Posterior vena cava (tissue), 2 donors: ENCODE data around the gene C16orf89. TPM values are rescaled to one million over a fixed set of nuclear protein-coding genes. Genes with fewer than 3 reads are reported as not detected.
"Not testable (repeated sequence)": the region's sequence is repeated elsewhere in the genome, so short reads cannot be mapped to it uniquely, and the experiment has no call there.

ENCODE experiments used
- DNase-seq: peaks from one replicate; pipeline ENCODE4 v3.0.0-alpha.2; 2020; ENCODE audit warnings: low spot score
- intact Hi-C, 2 donors: fragments of 100-400 bp; cut with DNase I; formaldehyde crosslinking; loops; one replicate each; pipeline versions ENCODE4 v1.14.1 to v1.14.2; 2022 to 2023
- total RNA-seq, 2 donors: library from RNA; stranded (reverse); fragmentation: NEBNext Ultra II Directional; extraction: Animal tissue kit (Norgen Biotek cat#: 25700); gene quantifications; one replicate each; pipeline ENCODE4 v1.2.1, GENCODE V29; 2021
- donor health status: DM: yes; HTN: yes; CAD: no.
- donor health status: DM: yes; HTN: yes; CAD: no.

The C16orf89 gene
- total RNA-seq, 2 donors from 2014 or later: 32.3 to 54.2 TPM

DNA sequence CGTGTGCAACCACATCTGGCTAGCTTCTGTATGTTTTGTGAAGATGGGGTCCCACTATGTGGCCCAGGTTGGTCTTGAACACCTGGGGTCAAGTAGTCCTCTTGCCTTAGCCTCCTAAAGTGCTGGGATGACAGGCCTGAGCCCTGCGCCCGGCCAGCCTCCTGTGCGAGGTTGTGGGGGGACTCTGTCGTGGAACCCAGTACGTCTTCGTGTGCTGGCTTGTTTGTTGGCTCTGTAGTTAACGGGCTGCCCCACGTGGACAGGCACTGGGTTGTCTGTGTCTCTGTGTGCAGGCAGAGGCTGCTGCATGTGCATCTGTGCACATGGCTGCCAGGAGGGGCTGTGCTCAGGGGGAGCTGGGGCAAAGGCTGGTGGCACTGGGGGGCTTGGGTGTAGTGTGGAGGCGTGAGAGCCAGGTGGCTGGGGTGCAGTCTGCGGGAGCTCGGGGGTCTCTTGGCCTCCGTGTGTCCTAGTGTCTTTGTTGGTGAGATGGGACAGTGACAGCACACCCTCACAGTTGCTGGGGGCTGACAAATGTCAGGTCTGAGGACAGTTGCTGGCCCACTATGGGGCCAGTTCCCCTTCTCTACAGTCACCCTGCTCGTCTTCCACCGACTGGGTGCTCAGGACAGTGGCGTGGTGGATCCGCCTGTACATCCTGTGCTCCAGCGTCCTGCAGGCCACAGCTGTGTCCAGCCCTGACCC, 22.5 kb upstream of the C16orf89 start:
- intact Hi-C loops: not testable (repeated sequence)
- peak; percentile 48 for DNase-seq

DNA sequence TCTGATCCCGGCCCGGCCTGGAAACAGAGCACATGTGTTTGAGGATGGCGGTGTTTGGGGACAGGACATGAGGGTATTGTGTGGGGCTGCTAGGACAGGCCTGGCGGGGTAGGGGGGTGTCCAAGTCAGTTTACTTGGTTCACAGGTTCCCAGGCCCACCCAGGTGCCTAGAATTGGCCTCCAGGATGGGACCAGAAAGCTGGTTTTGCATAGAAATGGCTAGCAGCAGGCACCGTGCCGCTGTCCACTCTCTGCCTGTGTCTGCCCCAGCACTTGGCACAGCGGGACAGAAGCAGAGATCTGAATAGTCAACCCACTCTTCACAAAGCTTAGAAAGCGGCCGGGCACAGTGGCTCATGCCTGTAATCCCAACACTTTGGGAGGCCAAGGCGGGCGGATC, 20.0 kb upstream of the C16orf89 start:
- DNase-seq, intact Hi-C loops: not testable (repeated sequence)

DNA sequence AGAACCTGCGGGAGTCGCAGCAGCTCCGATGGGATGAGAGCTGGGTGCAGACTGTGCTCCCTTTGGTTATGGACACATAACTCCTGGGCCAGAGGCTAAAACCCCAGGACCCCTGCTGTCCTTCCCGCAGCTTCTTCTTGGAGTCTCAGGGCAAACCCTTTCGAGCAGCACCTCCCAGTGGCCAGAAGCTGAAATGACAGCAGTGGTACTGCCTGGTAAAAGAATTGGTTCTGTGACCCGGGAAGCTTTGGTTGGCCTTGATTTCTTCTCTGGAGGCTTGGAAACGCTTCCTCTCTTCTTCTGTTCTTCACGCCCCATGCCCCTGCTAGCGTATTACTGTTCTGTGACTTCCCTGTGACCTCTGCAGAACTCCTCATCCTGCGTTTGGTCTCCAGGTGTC, 19.0 kb upstream of the C16orf89 start:
- DNase-seq, intact Hi-C loops: not testable (repeated sequence)

DNA sequence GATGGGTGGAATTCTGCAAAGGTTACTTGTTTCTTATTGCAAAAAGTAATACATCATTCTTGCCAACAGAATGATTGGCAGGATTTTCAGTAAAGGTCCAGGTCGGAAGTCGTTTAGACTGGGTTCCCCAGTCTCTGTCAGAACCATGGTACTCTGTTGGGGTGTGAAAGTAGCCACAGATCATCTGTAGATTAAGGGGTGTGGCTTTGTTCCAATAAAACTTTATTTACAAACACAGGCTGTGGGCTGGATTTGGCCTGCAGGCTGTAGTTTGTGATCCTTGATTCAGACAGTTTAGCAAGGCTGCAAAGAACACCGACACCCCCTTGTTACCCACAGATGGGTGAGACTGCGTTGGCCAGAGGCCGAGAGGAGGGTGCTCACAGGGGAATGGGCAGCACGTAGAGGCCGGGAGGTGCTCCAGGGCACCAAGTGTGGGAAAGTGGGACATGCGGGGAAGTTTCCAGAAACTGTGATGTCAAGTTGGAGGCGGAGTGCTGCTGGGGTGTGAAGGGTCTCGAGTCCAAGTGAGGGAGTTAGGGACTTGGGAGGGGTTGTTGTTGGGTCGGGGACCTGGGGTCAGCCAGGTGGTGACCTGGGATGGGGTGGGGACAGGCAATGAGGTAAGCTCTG, 18.5 kb upstream of the C16orf89 start:
- intact Hi-C loops, DNase-seq: not testable (repeated sequence)

DNA sequence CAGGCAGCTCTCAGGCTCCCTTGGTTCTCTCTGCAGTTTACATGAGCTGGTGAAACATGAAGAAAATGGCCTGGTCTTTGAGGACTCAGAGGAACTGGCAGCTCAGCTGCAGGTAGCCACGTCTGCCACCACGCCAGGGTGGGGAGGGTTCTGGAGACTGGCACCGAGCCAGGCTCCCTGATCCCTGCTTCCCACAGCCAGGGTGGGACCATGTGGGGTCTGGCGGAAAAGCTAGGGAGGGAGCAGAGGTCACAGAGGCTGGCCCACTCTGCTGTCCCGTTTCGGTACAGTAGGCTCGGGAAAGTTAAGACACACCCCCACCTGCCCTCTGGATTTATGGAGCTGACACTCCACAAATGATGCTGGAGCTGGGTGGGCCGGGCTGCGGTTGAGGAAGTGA, 17.9 kb upstream of the C16orf89 start:
- DNase-seq, intact Hi-C loops: not testable (repeated sequence)

DNA sequence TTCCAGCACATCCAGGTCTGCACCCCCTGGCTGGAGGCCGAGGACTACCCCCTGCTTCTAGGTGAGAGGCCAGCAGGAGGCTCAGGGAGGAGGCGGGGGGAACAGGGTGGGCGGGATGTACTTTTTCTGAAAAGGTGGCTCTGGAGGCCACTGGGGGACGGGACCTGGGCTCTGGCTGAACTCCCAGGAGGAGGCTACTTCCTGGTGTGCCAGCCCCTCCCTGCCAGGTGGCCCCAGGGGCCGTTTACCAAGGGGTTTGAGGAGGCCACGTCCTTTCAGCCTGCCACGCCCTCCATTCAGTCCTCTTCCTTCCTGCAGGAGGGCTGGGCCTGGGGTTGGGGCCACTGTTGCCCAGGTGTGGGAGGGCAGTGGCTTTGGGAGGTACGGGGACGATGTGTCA, 15.2 kb upstream of the C16orf89 start:
- intact Hi-C loops, DNase-seq: not testable (repeated sequence)

DNA sequence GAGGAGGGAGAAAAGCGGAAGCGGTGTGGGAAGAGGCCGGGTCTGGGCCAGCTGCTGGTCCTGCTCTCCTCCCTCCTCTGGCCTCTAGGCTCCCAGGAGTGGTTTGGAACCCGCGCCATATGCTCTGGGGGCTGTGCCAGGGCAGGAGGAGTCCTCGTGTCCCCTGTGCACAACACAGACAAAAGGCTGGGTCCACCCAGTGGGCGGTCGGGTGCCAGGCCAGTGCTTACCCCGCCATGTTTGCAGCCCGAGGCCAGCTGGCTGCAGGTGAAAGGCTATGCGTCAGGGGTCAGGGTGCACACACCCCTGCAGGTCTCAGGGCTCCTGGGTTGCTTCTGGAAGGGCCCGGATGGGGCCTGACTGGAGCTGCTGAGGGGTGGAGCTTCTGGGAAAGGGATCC, 14.7 kb upstream of the C16orf89 start:
- intact Hi-C loops, DNase-seq: not testable (repeated sequence)

DNA sequence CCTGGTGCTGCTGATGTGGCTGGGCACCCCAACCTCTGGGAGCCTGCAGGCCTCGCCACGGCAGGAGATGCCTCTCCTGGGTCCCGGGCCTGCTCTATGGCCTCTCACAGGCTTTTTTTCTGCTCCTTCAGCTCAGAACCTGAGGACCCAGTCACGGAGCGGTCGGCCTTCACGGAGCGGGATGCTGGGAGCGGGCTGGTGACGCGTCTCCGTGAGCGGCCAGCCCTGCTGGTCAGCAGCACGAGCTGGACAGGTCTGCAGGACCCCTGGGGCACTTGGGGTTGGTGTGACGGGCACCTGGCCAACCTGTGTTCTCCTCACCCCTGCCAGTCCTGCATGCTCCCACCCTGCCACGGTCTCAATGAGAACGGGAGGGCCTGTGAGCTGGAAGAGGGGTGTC, 12.9 kb upstream of the C16orf89 start:
- intact Hi-C loops: no loop called here
- no peak for DNase-seq

DNA sequence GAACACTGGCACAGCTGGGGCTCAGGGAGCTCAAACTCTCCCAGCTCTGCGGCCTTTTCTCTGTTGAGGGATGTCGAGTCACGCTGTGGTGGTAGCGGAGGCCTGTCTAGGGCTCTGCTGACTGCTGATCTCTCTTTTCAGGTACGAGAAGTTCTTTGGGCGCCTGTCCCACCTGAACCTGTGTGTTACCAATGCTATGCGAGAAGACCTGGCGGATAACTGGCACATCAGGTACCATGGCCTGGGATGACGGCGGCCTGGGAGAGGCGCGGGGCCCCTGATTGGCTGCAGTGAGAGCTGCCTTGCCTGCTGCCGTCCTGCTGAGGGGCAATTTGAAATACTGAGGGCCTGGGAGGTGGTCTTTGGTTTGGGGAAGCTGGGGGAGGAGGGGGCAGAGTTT, 11.5 kb upstream of the C16orf89 start:
- DNase-seq: no peak
- intact Hi-C loops: no loop called here

DNA sequence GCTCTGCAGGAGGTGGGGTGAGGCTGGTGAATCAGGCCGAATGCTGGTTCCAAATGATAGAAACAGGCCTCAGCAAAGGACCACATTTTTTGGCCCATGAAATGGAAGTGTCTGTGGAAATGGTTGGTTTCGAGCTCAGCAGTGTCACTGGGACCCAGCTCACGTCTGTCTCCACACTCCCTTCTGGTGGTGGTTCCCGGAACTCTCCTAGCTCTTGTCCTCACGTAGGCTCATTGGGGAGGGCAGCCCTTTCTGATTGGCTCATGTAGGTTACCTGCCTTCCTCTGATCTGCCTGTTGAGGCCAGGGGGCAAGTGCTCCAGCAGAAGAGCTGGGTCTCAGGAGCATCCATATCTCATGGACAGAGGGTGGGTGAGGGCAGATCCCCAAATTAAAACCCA, 9.9 kb upstream of the C16orf89 start:
- no peak for DNase-seq
- intact Hi-C loops: no loop called here

DNA sequence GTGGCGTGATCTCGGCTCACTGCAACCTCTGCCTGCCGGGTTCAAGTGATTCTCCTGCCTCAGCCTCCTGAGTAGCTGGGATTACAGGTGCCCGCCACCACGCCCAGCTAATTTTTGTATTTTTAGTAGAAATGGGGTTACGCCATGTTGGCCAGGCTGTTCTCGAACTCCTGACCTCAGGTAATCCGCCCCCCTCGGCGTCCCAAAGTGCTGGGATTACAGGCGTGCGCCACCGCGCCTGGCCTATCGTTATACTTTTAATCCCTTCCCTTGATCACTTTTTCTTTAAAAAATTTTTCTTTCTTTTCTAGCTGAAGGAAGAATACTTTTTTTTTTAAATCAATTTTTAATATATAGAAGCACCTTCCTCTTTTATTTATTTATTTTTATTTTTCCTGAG, 8.0 kb upstream of the C16orf89 start:
- intact Hi-C loops: not testable (repeated sequence)
- DNase-seq: peak; percentile 29

DNA sequence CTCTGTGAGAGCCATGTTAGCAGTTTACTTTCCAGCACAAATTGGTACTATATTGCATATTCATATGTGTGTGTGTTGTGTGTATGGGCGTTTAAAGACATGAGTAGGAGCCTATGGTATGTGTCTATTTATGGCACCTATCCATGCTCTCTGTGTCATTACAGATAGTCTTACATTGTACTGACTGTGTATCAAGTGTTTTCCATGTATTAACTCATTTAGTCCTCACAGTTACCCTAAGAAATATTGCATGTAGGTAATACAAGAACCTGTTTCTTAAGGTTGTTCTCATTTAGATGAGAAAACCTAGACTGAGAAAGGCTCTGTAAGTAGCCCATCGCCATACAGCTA, 7.5 kb upstream of the C16orf89 start:
- no peak for DNase-seq
- intact Hi-C loops: no loop called here

DNA sequence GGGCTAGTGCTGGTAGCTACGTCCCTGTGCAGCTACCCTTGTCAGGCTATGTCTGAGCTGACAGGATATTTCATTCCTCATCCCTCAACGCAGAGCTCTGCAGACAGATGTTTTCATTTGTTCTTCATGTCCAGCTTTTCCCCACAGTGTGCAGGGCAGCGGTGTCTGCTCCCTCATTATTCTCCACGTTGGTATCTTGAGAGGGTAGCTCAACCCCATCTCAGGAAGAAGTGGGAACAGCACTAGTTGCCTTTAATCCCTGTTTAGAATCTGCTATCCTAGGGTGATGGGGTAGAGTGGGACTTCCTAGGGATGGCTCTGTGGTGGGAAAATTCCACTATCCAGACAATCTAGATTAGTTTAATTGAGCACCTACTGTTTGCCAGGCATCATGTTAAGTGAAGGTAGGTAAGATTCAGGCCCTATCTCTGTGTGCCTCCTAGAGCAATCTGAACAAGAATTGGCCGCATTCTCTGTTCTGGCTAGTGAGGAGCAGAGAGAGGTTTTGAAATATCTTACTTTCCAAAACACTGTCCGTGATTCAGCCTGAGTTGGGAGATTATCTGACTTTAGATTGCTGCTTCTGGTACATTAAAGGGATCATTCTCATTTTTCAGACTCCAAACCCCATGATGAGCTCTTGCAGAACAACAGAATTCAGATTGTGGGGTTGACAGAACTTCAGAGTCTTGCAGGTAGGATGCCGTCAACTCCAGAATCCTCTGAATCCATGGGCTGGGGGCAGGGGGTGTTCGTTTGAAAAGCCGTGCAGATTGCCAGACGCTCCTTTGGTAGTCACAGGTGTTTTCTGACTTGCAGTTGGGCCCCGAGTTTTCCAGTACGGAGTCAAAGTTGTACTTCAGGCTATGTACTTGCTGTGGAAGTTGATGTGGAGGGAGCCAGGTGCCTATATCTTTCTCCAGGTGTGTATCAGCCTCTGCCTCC, 6.8 kb upstream of the C16orf89 start:
- intact Hi-C loops: no loop called here
- DNase-seq: peak; percentile 30

DNA sequence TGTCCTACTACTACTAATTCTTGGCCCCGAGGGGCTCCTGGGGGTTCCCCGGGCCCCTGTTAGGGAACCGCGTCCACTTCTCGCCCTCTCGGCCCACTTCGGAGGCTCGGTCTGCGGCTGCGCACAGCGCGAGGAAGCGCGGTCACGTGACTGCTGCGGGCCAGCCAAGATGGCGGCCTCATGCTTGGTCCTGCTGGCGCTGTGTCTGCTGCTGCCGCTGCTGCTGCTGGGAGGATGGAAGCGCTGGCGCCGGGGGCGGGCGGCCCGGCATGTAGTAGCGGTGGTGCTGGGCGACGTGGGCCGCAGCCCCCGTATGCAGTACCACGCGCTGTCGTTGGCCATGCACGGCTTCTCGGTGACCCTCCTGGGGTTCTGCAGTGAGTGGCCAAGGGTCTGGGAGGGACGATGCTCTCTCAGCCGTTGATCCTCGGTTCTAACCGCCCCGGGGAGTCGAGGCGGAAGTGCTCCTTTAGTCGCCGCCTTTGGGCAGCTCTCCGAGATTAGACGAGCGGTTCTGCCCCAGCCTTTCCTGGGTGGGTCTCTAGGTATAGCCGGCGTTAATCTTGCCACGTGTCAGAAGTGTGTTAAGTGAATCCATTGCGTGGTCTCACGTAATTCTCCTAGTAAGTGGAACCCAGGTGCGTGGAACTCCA, 6.1 kb upstream of the C16orf89 start, which contains the start of gene ALG1:
TSS of gene ALG1 (plus strand) at position 163 of the 653 bp plus-strand sequence. CDS start at position 170, 7 bp downstream.
- intact Hi-C loops: no loop called here
- DNase-seq: peak; percentile 98

DNA sequence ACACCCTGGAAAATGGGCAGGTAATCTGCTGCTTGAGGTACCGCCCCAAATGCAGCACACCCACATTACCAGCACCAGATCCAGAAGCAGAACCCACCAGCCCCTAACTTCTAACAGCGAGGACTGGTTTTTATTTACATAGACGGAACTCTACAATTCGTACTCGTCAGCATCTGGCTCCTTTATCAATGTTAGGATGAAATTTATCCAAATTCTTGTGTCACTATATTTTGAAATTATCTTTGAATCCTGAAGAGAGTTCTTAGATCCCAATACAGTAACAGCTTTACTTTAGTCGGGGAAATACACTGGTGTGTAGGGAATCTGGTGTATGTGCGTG, 5.6 kb upstream of the C16orf89 start:
- DNase-seq: no peak
- intact Hi-C loops: no loop called here

DNA sequence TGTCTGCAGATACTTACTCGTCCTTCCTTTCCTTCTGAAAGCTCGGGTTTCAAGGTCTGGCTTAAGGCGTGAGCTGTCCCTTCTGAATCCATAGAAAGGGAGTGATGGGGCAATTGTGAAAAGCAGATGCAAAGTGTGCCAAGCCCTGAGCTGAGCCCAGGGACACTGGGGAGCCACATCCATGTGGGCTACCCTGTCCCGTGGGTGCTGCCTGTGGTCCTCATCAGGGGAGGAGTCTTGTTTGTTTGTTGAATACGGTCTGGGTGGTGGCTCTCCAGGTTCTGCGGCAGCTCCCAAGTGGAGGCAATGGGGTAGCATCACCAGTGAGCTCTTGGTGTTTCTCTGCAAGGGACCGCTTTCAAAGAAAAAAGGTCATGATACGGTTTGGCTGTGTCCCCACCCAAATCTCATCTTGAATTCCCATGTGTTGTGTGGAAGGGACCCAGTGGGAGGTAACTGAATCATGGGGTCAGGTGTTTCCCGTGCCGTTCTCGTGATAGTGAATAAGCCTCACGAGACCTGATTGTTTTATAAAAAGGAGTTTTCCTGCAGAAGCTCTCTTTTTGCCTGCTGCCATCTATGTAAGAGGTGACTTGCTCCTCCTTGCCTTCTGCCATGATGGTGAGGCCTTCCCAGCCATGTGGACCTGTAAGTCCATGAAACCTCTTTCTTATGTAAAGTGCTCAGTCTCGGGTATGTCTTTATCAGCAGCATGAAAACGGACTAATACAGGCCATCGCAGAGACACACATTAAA, 4.9 kb upstream of the C16orf89 start:
- DNase-seq: peak; percentile 38

DNA sequence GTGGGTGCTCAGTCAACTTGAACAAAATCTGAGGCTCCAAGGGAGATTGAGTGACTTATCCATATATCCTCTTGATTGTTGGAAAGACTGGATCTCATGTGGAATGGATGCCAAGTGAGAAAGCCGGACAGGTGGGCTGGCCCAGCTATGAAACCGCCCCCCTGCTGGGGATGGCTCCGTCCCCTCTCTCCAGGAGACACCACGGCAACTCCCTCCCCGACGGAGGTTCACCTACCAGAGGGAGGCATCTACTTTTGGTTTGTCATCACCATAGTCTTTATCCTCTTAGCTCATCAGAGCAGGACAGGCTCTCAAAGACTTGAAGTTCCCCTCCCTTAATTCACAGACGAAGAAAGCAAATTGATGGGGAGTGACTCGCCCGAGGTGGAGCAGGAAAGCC, 4.1 kb upstream of the C16orf89 start:
- intact Hi-C loops: loop anchor here in 1 of 2 donors (5.0 kb wide), 1 partner anchor 93 kb away; no protein-coding TSS in a partner anchor
- DNase-seq: peak; percentile 36

More for the DNA sequence above, 4.9 kb upstream of the C16orf89 start:
- intact Hi-C loops: no loop called here

DNA sequence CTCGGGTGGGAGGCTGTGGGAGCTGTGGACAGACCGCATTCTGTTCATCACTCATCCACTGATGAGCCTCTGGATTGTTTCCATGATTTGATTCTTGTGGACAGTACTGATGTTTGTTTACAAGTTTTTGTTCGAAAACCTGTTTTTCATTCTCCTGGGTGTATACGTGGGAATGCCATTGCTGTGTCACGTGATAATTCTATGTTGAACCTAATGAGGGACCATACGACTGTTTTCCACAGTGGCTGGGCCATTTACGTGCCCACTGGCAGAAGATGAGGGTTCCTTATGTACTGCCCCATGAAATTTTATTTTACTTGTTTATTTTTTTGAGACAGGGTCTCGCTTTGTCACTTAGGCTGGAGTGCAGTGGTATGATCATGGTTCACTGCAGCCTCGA, 3.3 kb upstream of the C16orf89 start:
- DNase-seq: peak; percentile 57
- intact Hi-C loops: loop anchor here in 1 of 2 donors (5.0 kb wide), 1 partner anchor 92 kb away; no protein-coding TSS in a partner anchor

DNA sequence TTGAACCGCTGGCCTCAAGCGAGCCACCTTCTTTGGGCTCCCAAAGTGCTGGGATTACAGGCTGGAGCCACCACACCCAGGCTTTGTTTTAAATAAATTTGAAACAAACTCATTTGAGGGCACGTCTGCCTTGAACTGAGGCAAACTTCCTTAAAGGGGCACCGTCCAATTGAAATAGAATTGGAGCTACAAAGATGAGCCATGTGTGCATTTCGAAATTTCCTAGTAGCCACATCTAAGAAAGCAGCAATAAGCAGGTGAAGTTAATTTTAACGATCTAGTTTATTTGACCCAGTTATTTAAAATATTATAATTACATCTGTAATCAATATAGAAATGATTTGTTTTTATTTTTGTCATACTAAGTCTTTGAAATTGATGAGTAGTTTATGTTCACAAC, 755 bp upstream of the C16orf89 start:
- intact Hi-C loops: loop anchor here in 1 of 2 donors (5.0 kb wide), 1 partner anchor 89 kb away; no protein-coding TSS in a partner anchor
- peak; percentile 58 for DNase-seq
